Measurements from ENCODE around the gene LTBP1. TPM values are rescaled to one million over a fixed set of nuclear protein-coding genes. Genes with fewer than 3 reads are reported as not detected.
"Not testable (repeated sequence)": the region's sequence is repeated elsewhere in the genome, so short reads cannot be mapped to it uniquely, and the experiment has no call there.

The LTBP1 gene
- total RNA-seq, 2 experiments from 2014 or later, result 0.18 TPM; not detected in 1

GRCh38 chr2:32918774-32919173 is 28.0 kb upstream of the LTBP1 start:
- DNase-seq, result no peak
- Mint-ChIP-seq H3K27ac (no peak overlapping the region), H3K27me3 (peaks cover 8% of the 10 kb centered on the region), H3K4me3 (no peak overlapping the region), H3K4me1 (ENCODE audit: low read depth) (no peaks in the 10 kb centered on the region), H3K9me3 (no peaks in the 10 kb centered on the region), H3K36me3 (ENCODE audit: low read depth) (no peaks in the 10 kb centered on the region)
- POLR2A ChIA-PET, result no interaction called here
- intact Hi-C loops (cut with micrococcal nuclease), result no loop called here
- TF ChIP-seq CTCF (IDR thresholded peaks at IDR 0.05), result no peak
- CTCF ChIA-PET, result no interaction called here
- no peak for ATAC-seq

- H3K4me1 Mint-ChIP-seq (ENCODE audit: low read depth); DNase-seq; H3K9me3 Mint-ChIP-seq; H3K36me3 Mint-ChIP-seq (ENCODE audit: low read depth); CTCF ChIA-PET; H3K27me3 Mint-ChIP-seq; ATAC-seq; intact Hi-C loops (cut with micrococcal nuclease); H3K4me3 Mint-ChIP-seq; H3K27ac Mint-ChIP-seq; POLR2A ChIA-PET: not testable (repeated sequence)
Observed at GRCh38 chr2:32919901-32920300, 26.9 kb upstream of the LTBP1 start.

- H3K27ac Mint-ChIP-seq; ATAC-seq; H3K4me3 Mint-ChIP-seq; H3K27me3 Mint-ChIP-seq; H3K4me1 Mint-ChIP-seq (ENCODE audit: low read depth); H3K36me3 Mint-ChIP-seq (ENCODE audit: low read depth); DNase-seq; CTCF ChIA-PET; intact Hi-C loops (cut with micrococcal nuclease); POLR2A ChIA-PET; H3K9me3 Mint-ChIP-seq: not testable (repeated sequence)
Observed at GRCh38 chr2:32921486-32921885, 25.3 kb upstream of the LTBP1 start.

GRCh38 chr2:32922501-32922900 is 24.3 kb upstream of the LTBP1 start:
- Mint-ChIP-seq H3K27ac (no peak overlapping the region), H3K4me3 (no peak overlapping the region), H3K4me1 (ENCODE audit: low read depth) (no peaks in the 10 kb centered on the region), H3K36me3 (ENCODE audit: low read depth) (no peaks in the 10 kb centered on the region), H3K9me3 (no peaks in the 10 kb centered on the region), H3K27me3 (peaks cover 11% of the 10 kb centered on the region)
- POLR2A ChIA-PET, result no interaction called here
- no peak for ATAC-seq
- CTCF ChIA-PET, result no interaction called here
- intact Hi-C loops (cut with micrococcal nuclease), result no loop called here
- no peak for TF ChIP-seq CTCF (IDR thresholded peaks at IDR 0.05)
- no peak for DNase-seq

- intact Hi-C loops (cut with micrococcal nuclease), result no loop called here
- ATAC-seq (no peak), DNase-seq (no peak)
- TF ChIP-seq CTCF (IDR thresholded peaks at IDR 0.05), result no peak
- Mint-ChIP-seq H3K36me3 (ENCODE audit: low read depth) (no peaks in the 10 kb centered on the region), H3K27me3 (peaks cover 12% of the 10 kb centered on the region), H3K4me1 (ENCODE audit: low read depth) (no peaks in the 10 kb centered on the region), H3K9me3 (no peaks in the 10 kb centered on the region), H3K4me3 (no peak overlapping the region), H3K27ac (no peak overlapping the region)
- ChIA-PET CTCF (no interaction called here), POLR2A (no interaction called here)
Observed at GRCh38 chr2:32923109-32923508, 23.6 kb upstream of the LTBP1 start.

GRCh38 chr2:32925283-32925815 is 21.4 kb upstream of the LTBP1 start:
- Mint-ChIP-seq H3K27me3 (peaks cover 12% of the 10 kb centered on the region), H3K4me3 (no peak overlapping the region), H3K36me3 (ENCODE audit: low read depth) (no peaks in the 10 kb centered on the region), H3K4me1 (ENCODE audit: low read depth) (no peaks in the 10 kb centered on the region), H3K9me3 (no peaks in the 10 kb centered on the region), H3K27ac (no peak overlapping the region)
- ChIA-PET CTCF (no interaction called here), POLR2A (no interaction called here)
- TF ChIP-seq CTCF (IDR thresholded peaks at IDR 0.05), result no peak
- ATAC-seq (no peak), DNase-seq (no peak)
- intact Hi-C loops (cut with micrococcal nuclease), result no loop called here
